Activated CD4-positive, alpha-beta T cell treated with anti-CD3 and anti-CD28 coated beads, Interleukin-2, amount 10 ng/mL, durations not matched to agents 7 days and 5 days (primary cell): ENCODE data around the gene ANKRD42. TPM values are rescaled to one million over a fixed set of nuclear protein-coding genes. Genes with fewer than 3 reads are reported as not detected.

Experiments used
- CTCF ChIA-PET: fragments of 350-600 bp; sonication (Branson Sonifier 250); formaldehyde crosslinking; loops from one replicate; lab custom pipeline; 2021; ENCODE audit warnings: antibody characterized with exemption; lab: Charles Lee
- POLR2A ChIA-PET: fragments of 350-600 bp; sonication (Branson Sonifier 250); formaldehyde crosslinking; loops from one replicate; lab custom pipeline; 2021; ENCODE audit warnings: antibody characterized with exemption; lab: Charles Lee
- DNase-seq: peaks from one replicate; pipeline ENCODE4 v3.0.0-alpha.2; 2020
- H3K27ac Mint-ChIP-seq: one replicate; pipeline ENCODE4 v1.8.0; 2021; ENCODE audit warnings: mild to moderate bottlenecking, moderate library complexity, mixed read lengths
- H3K27me3 Mint-ChIP-seq: one replicate; pipeline ENCODE4 v1.8.0; 2021; ENCODE audit warnings: mixed read lengths
- H3K36me3 Mint-ChIP-seq: one replicate; pipeline ENCODE4 v1.8.0; 2021; ENCODE audit warnings: low read depth, mixed read lengths
- H3K4me1 Mint-ChIP-seq: one replicate; pipeline ENCODE4 v1.8.0; 2021; ENCODE audit warnings: mixed read lengths
- H3K4me3 Mint-ChIP-seq: one replicate; pipeline ENCODE4 v1.8.0; 2021; ENCODE audit warnings: mild to moderate bottlenecking, moderate library complexity, mixed read lengths
- H3K9me3 Mint-ChIP-seq: one replicate; pipeline ENCODE4 v1.8.0; 2021; ENCODE audit warnings: mixed read lengths
- total RNA-seq, 2 experiments: library from RNA; stranded (reverse); gene quantifications; one replicate each; pipeline ENCODE4 v1.2.3, GENCODE V29; 2021

Gene ANKRD42
- total RNA-seq, 2 experiments from 2014 or later, result 1.8 to 2.2 TPM

GRCh38 chr11:83158965-83159901, 34.3 kb upstream of the ANKRD42 start:
- H3K9me3 Mint-ChIP-seq, result no peaks in the 10 kb centered on the region
- peak overlapping the region; percentile 100 for H3K27ac Mint-ChIP-seq
- H3K36me3 Mint-ChIP-seq, result peaks cover 52% of the 10 kb centered on the region
- peak overlapping the region; percentile 99 for H3K4me3 Mint-ChIP-seq
- H3K27me3 Mint-ChIP-seq, result no peaks in the 10 kb centered on the region
- peaks cover 49% of the 10 kb centered on the region for H3K4me1 Mint-ChIP-seq
- ChIA-PET CTCF (interaction anchor here (0.6 to 2.1 kb wide), 3 partner anchors 11 to 85 kb away, joined by 3 to 4 read pairs (median 3); no protein-coding TSS in a partner anchor), POLR2A (no interaction called here)
- DNase-seq, result no peak

GRCh38 chr11:83159902-83160865, 33.3 kb upstream of the ANKRD42 start:
- peak overlapping the region; percentile 99 for H3K4me3 Mint-ChIP-seq
- H3K27ac Mint-ChIP-seq, result peak overlapping the region; percentile 100
- no peaks in the 10 kb centered on the region for H3K27me3 Mint-ChIP-seq
- CTCF ChIA-PET, result interaction anchor here (1.0 to 2.1 kb wide), 2 partner anchors 12 to 86 kb away, joined by 3 to 4 read pairs; no protein-coding TSS in a partner anchor
- POLR2A ChIA-PET, result no interaction called here
- peaks cover 48% of the 10 kb centered on the region for H3K4me1 Mint-ChIP-seq
- no peak for DNase-seq
- no peaks in the 10 kb centered on the region for H3K9me3 Mint-ChIP-seq
- peaks cover 58% of the 10 kb centered on the region for H3K36me3 Mint-ChIP-seq

- Mint-ChIP-seq H3K36me3 (peaks cover 72% of the 10 kb centered on the region), H3K4me3 (peak overlapping the region; percentile 99), H3K27me3 (no peaks in the 10 kb centered on the region), H3K4me1 (peaks cover 55% of the 10 kb centered on the region), H3K9me3 (no peaks in the 10 kb centered on the region), H3K27ac (peak overlapping the region; percentile 77)
- no peak for DNase-seq
- POLR2A ChIA-PET, result no interaction called here
- CTCF ChIA-PET, result interaction anchor here (1.4 to 2.1 kb wide), 2 partner anchors 14 to 20 kb away, joined by 3 to 4 read pairs; no protein-coding TSS in a partner anchor
These were observed 31.8 kb upstream of the ANKRD42 start for GRCh38 chr11:83161610-83162199.

DNA sequence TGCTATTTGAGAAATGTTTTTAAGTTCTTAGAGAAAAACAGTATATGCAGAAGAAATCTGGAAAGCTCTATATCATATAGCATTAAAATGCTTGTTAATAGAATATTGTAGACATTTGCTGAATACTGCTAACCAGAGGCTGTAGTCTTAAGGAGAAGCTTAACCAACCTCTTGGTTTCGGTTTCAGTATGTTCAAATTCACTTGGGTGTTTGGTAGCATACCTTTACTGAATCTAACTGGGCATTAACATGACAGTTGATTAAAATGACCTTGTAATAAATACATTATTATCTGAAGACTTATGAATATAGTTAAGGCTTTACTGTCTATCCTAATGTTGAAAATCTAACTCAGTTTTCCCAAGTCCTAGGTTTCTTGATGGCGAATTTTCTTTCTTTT, 31.1 kb upstream of the ANKRD42 start:
- H3K27me3 Mint-ChIP-seq, result no peaks in the 10 kb centered on the region
- peak overlapping the region; percentile 99 for H3K4me3 Mint-ChIP-seq
- ChIA-PET POLR2A (no interaction called here), CTCF (interaction anchor here (1.4 kb wide), 1 partner anchor 19 kb away, joined by 3 read pairs; no protein-coding TSS in a partner anchor)
- H3K36me3 Mint-ChIP-seq, result peaks cover 74% of the 10 kb centered on the region
- H3K4me1 Mint-ChIP-seq, result peaks cover 56% of the 10 kb centered on the region
- DNase-seq, result no peak
- no peaks in the 10 kb centered on the region for H3K9me3 Mint-ChIP-seq
- peak overlapping the region; percentile 77 for H3K27ac Mint-ChIP-seq

- Mint-ChIP-seq H3K27me3 (no peaks in the 10 kb centered on the region), H3K4me1 (peaks cover 76% of the 10 kb centered on the region), H3K4me3 (no peak overlapping the region), H3K27ac (peak overlapping the region; percentile 48), H3K36me3 (peaks cover 77% of the 10 kb centered on the region), H3K9me3 (no peaks in the 10 kb centered on the region)
- ChIA-PET POLR2A (no interaction called here), CTCF (no interaction called here)
- no peak for DNase-seq
These were observed 27.2 kb upstream of the ANKRD42 start for GRCh38 chr11:83166193-83166866.

DNA sequence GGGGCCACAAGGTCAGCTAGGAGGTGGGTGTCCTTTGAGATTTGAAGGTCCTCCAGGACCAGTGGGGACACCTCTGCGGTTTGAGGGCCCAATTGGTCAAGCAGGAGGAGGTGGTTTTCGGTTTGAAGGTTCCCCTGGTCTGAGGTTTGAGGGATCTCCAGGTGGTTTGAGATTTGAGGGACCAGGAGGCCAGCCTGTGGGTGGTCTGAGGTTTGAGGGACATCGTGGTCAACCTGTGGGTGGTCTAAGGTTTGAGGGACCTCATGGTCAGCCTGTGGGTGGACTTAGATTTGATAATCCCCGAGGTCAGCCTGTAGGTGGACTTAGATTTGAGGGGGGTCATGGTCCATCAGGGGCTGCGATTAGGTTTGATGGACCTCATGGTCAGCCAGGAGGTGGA, 24.8 kb upstream of the ANKRD42 start:
- ChIA-PET CTCF (interaction anchor here (0.9 kb wide), 1 partner anchor 19 kb away, joined by 3 read pairs; no protein-coding TSS in a partner anchor), POLR2A (no interaction called here)
- Mint-ChIP-seq H3K4me1 (peaks cover 74% of the 10 kb centered on the region), H3K27me3 (no peaks in the 10 kb centered on the region), H3K27ac (no peak overlapping the region), H3K4me3 (no peak overlapping the region), H3K9me3 (no peaks in the 10 kb centered on the region), H3K36me3 (peaks cover 80% of the 10 kb centered on the region)
- DNase-seq, result no peak

DNA sequence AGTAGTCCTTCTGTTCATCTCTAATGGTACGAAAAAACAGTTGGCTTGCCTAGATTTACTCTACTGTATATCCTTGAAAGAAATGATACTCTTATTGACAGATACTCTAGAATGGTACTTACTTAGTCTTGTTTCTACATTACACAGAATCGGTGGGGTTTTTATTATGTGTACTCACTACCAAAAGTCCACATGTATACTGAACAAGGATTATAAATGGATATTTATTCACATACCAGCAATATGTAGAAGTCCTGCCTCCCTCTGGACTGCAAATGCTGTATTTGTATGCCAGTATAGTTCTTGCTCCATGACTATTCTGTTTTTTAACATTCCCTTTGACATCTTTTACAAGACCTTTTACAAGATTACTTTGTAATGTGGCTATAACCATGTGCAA, 22.6 kb upstream of the ANKRD42 start:
- Mint-ChIP-seq H3K4me3 (peak overlapping the region; percentile 42), H3K36me3 (peaks cover 78% of the 10 kb centered on the region), H3K27me3 (no peaks in the 10 kb centered on the region), H3K9me3 (no peaks in the 10 kb centered on the region), H3K27ac (no peak overlapping the region), H3K4me1 (peaks cover 70% of the 10 kb centered on the region)
- ChIA-PET CTCF (no interaction called here), POLR2A (no interaction called here)
- DNase-seq, result no peak

DNA sequence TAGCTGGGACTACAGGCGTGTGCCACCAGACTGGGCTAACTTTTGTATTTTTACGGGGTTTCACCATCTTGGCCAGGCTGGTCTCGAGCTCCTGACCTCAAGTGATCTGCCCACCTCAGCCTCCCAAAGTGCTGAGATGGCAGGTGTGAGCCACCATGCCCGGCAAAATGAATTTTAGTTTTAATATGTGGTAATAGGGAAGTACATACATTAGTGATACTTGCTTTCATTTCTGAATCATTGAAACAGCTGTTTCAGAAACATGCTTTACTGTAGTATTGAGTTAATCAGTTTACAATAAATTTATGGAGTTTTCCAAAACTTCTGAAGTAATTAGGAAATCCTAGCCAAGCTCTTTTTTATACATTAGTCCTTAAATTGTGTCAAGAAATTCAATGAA, 21.0 kb upstream of the ANKRD42 start:
- H3K4me1 Mint-ChIP-seq, result peaks cover 70% of the 10 kb centered on the region
- peaks cover 77% of the 10 kb centered on the region for H3K36me3 Mint-ChIP-seq
- no peaks in the 10 kb centered on the region for H3K9me3 Mint-ChIP-seq
- DNase-seq, result no peak
- H3K4me3 Mint-ChIP-seq, result no peak overlapping the region
- H3K27me3 Mint-ChIP-seq, result no peaks in the 10 kb centered on the region
- POLR2A ChIA-PET, result interaction anchor here (0.8 kb wide), 1 partner anchor 16 kb away, joined by 3 read pairs; no protein-coding TSS in a partner anchor
- H3K27ac Mint-ChIP-seq, result no peak overlapping the region
- CTCF ChIA-PET, result interaction anchor here (0.8 kb wide), 1 partner anchor 15 kb away, joined by 4 read pairs; no protein-coding TSS in a partner anchor

- H3K27me3 Mint-ChIP-seq, result no peaks in the 10 kb centered on the region
- H3K9me3 Mint-ChIP-seq, result no peaks in the 10 kb centered on the region
- no peak for DNase-seq
- POLR2A ChIA-PET, result no interaction called here
- CTCF ChIA-PET, result interaction anchor here (0.8 kb wide), 1 partner anchor 14 kb away, joined by 7 read pairs; no protein-coding TSS in a partner anchor
- H3K4me3 Mint-ChIP-seq, result no peak overlapping the region
- H3K27ac Mint-ChIP-seq, result no peak overlapping the region
- H3K36me3 Mint-ChIP-seq, result peaks cover 65% of the 10 kb centered on the region
- peaks cover 57% of the 10 kb centered on the region for H3K4me1 Mint-ChIP-seq
These were observed 19.5 kb upstream of the ANKRD42 start for GRCh38 chr11:83174008-83174407.

GRCh38 chr11:83175815-83176214, 17.7 kb upstream of the ANKRD42 start:
- Mint-ChIP-seq H3K9me3 (no peaks in the 10 kb centered on the region), H3K27ac (no peak overlapping the region), H3K36me3 (peaks cover 59% of the 10 kb centered on the region), H3K27me3 (no peaks in the 10 kb centered on the region), H3K4me1 (peaks cover 44% of the 10 kb centered on the region), H3K4me3 (no peak overlapping the region)
- no peak for DNase-seq
- ChIA-PET CTCF (interaction anchor here (0.6 to 1.4 kb wide), 2 partner anchors 11 to 14 kb away, joined by 3 to 5 read pairs; no protein-coding TSS in a partner anchor), POLR2A (no interaction called here)

- no peak overlapping the region for H3K27ac Mint-ChIP-seq
- CTCF ChIA-PET, result interaction anchor here (1.3 kb wide), 1 partner anchor 19 kb away, joined by 3 read pairs; no protein-coding TSS in a partner anchor
- H3K36me3 Mint-ChIP-seq, result peaks cover 55% of the 10 kb centered on the region
- no peaks in the 10 kb centered on the region for H3K27me3 Mint-ChIP-seq
- H3K9me3 Mint-ChIP-seq, result no peaks in the 10 kb centered on the region
- no peak for DNase-seq
- H3K4me3 Mint-ChIP-seq, result no peak overlapping the region
- POLR2A ChIA-PET, result interaction anchor here (0.6 kb wide), 1 partner anchor 111 kb away, joined by 8 read pairs; no protein-coding TSS in a partner anchor
- H3K4me1 Mint-ChIP-seq, result peaks cover 11% of the 10 kb centered on the region
These were observed 11.7 kb upstream of the ANKRD42 start for GRCh38 chr11:83181815-83182214.
